BLaER1 treated with 17β-estradiol and CSF1 and Interleukin-3, amounts not matched to agents 10 nM and 100 nM (cell line): Measurements from ENCODE around the gene PHIP.

Experiments
- H3K27ac ChIP-seq, 11 experiments: shearing (Covaris generic); formaldehyde crosslinking; 2 replicates each; pipeline ENCODE4 v1.8.1; 2022
- H3K27me3 ChIP-seq, 11 experiments: shearing (Covaris generic); formaldehyde crosslinking; 2 replicates each; pipeline ENCODE4 v1.8.1; 2022
- H3K36me3 ChIP-seq, 11 experiments: shearing (Covaris generic); formaldehyde crosslinking; 2 replicates each; pipeline ENCODE4 v1.8.1; 2022
- H3K4me1 ChIP-seq, 10 experiments: shearing (Covaris generic); formaldehyde crosslinking; 2 replicates each; pipeline ENCODE4 v1.8.1; 2022
- H3K4me2 ChIP-seq, 11 experiments: shearing (Covaris generic); formaldehyde crosslinking; 2 replicates each; pipeline ENCODE4 v1.8.1; 2022
- H3K4me3 ChIP-seq, 10 experiments: shearing (Covaris generic); formaldehyde crosslinking; 2 replicates each; pipeline ENCODE4 v1.8.1; 2022
- H3K9ac ChIP-seq, 11 experiments: shearing (Covaris generic); formaldehyde crosslinking; 2 replicates each; pipeline ENCODE4 v1.8.1; 2022
- H3K9me3 ChIP-seq, 11 experiments: shearing (Covaris generic); formaldehyde crosslinking; replicated peaks in 1 of 11; 2 replicates each; pipeline ENCODE4 v1.8.1; 2022
- H4K20me1 ChIP-seq, 11 experiments: shearing (Covaris generic); formaldehyde crosslinking; 2 replicates each; pipeline ENCODE4 v1.8.1; 2022
- Cebpa-rat ChIP-seq, 11 experiments: shearing (Covaris generic); IDR thresholded peaks; 2 replicates each; pipeline ENCODE4 v1.8.1; 2022

The PHIP gene

DNA sequence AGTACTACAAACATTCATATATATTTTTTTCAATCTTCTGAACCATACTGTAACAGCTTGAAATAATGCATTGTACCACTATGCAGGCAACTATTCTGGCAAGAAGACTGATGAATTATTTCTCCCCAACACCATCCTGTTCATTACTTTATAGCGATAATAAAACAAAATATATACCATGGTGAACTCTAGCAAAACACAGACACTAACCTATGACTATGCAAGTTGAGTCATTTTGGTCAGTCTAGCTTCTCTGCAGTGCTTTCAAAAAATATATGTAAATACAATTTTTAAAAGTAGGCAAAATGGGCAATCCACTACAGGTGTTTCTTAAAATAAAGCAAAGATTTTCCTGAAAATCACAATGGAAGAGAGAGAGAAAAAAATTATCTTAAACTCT, 20.3 kb downstream of the PHIP start:
- no peak overlapping the region for H3K27ac ChIP-seq
- no peak overlapping the region for H3K9ac ChIP-seq
- no peak overlapping the region for H3K4me2 ChIP-seq
- H3K36me3 ChIP-seq: peaks cover 37 to 75% (median 47%) of the 10 kb centered on the region in 11 experiments; a peak in 20 of 22 replicates
- H3K4me1 ChIP-seq: no peaks in the 10 kb centered on the region
- H3K9me3 ChIP-seq: no peaks in the 10 kb centered on the region; a peak in 1 of 22 replicates
- H3K4me3 ChIP-seq: no peak overlapping the region
- H4K20me1 ChIP-seq: peaks cover 0 to 4% (median 0%) of the 10 kb centered on the region in 11 experiments; a peak in 2 of 22 replicates
- TF ChIP-seq Cebpa-rat (IDR thresholded peaks at IDR 0.05): no peak
- H3K27me3 ChIP-seq: no peaks in the 10 kb centered on the region

DNA sequence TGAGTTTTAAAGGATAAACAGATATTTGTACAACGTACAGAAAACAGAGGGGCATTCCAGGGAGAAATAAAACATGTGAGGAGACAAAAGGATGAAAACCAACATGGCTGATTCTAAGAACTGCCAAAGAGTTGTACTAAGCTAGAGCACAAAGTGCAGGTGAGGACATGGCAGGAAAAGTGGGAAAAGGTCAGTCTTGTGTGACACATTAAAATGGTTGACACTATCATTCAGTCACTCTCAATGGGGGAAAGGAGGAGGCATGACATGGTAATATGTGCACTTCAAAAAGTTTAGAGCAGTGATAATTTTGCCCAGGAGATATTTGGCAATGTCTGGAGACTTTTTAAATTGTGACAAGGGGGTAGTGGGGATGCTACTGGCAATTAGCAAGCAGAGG, 21.8 kb downstream of the PHIP start:
- Histone ChIP-seq H3K4me1 (no peaks in the 10 kb centered on the region), H3K4me2 (no peak overlapping the region), H3K27ac (no peak overlapping the region), H3K4me3 (no peak overlapping the region), H3K36me3 (peaks cover 44 to 74% (median 55%) of the 10 kb centered on the region in 11 experiments), H4K20me1 (no peaks in the 10 kb centered on the region; a peak in 2 of 22 replicates), H3K9ac (no peak overlapping the region), H3K9me3 (no peaks in the 10 kb centered on the region; a peak in 1 of 22 replicates), H3K27me3 (no peaks in the 10 kb centered on the region)
- TF ChIP-seq Cebpa-rat (IDR thresholded peaks at IDR 0.05): no peak

DNA sequence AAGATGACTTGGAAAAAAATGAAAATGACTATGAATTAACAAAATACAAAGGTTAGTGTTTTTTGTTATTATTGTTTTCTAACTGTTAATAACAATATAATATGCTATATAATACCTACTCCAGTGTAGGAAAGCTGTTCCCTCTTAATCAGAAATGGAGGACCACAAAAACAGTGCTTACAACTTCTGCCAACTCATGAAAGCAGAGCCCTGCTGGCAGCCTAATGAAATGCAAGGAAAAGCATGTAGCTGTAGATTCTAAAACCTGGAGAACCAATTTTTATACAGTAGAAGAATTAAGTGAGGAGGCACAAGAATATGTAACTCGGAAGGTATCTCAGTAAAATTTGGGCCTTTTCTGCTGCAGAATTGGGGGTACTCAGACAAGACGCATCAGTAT, 29.4 kb downstream of the PHIP start:
- TF ChIP-seq Cebpa-rat (IDR thresholded peaks at IDR 0.05): no peak
- H3K9ac ChIP-seq: no peak overlapping the region
- H3K27ac ChIP-seq: no peak overlapping the region
- no peaks in the 10 kb centered on the region for H3K4me1 ChIP-seq
- no peaks in the 10 kb centered on the region for H3K27me3 ChIP-seq
- H3K4me2 ChIP-seq: no peak overlapping the region
- no peak overlapping the region for H3K4me3 ChIP-seq
- H4K20me1 ChIP-seq: peaks cover 0 to 3% (median 0%) of the 10 kb centered on the region in 11 experiments; a peak in 1 of 22 replicates
- H3K36me3 ChIP-seq: peaks cover 10 to 34% (median 18%) of the 10 kb centered on the region in 11 experiments; a peak in 18 of 22 replicates
- H3K9me3 ChIP-seq: no peaks in the 10 kb centered on the region; a peak in 1 of 22 replicates

DNA sequence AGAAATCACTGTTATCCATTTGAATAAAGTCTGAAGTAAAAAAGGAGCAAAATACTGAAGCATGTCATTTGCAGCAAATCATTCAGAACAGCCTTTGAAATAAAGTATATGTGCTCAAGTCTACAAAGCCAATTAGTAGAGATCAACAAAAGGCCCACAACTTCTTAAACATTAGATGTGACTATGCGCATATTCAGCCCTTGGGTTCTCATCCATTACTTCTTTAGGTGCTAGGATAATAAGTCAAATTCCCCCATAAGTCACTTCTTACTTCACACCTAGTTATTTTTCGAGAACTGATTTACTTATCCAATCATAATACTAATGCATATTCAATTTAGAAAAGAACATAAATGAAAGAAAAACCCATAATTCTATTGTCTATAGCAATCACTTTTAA, 31.0 kb downstream of the PHIP start:
- Histone ChIP-seq H3K27me3 (no peaks in the 10 kb centered on the region), H3K27ac (no peak overlapping the region), H3K4me1 (no peaks in the 10 kb centered on the region), H3K9me3 (no peaks in the 10 kb centered on the region), H3K4me2 (no peak overlapping the region), H3K9ac (no peak overlapping the region), H3K4me3 (no peak overlapping the region), H3K36me3 (peaks cover 2 to 24% (median 6%) of the 10 kb centered on the region in 11 experiments; a peak in 15 of 22 replicates), H4K20me1 (peaks cover 0 to 3% (median 0%) of the 10 kb centered on the region in 11 experiments; a peak in 1 of 22 replicates)
- TF ChIP-seq Cebpa-rat (IDR thresholded peaks at IDR 0.05): no peak

DNA sequence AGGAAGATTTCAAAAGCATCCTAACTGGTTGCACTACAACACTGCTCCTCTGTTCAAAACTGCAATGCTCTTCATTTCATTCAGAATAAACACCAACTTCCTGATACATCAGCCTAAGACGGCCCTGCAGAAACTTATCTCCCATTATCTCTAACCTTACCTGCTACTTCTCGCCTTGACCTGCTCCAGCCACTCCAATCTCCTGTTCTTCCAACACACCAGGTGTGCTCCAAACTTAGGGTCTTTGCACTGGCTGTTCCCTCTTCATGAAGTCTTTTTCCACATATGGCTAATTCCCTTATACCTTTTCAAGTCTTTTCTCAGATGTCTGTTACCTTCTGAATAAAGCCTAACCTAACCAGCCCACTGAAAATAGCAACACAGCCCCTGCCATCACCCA, 32.1 kb downstream of the PHIP start:
- Histone ChIP-seq H3K4me2 (no peak overlapping the region), H3K9me3 (no peaks in the 10 kb centered on the region), H3K27me3 (no peaks in the 10 kb centered on the region), H3K4me3 (no peak overlapping the region), H4K20me1 (peaks cover 0 to 3% (median 0%) of the 10 kb centered on the region in 11 experiments; a peak in 1 of 22 replicates), H3K36me3 (peaks cover 0 to 29% (median 6%) of the 10 kb centered on the region in 11 experiments; a peak in 12 of 22 replicates), H3K4me1 (no peaks in the 10 kb centered on the region), H3K27ac (no peak overlapping the region), H3K9ac (no peak overlapping the region)
- no peak for TF ChIP-seq Cebpa-rat (IDR thresholded peaks at IDR 0.05)

DNA sequence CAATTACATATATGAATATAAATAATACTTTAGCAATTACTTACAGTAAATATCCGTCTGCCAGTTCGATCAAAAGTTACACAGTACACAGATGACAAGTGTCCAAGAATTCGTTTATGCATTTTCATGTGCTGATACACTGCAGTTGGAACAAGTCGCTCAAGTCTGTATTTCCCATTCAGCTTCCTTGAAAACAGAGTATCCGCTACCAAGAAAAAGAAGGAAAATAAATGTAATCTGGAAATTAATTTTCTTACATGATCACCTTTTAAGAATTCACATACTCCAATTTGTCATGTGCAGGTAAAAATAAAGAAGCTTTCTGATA, 35.3 kb downstream of the PHIP start:
- Histone ChIP-seq H3K27ac (no peak overlapping the region), H3K27me3 (no peaks in the 10 kb centered on the region), H3K36me3 (peaks cover 9 to 58% (median 22%) of the 10 kb centered on the region in 11 experiments; a peak in 17 of 22 replicates), H3K9ac (no peak overlapping the region), H3K4me1 (no peaks in the 10 kb centered on the region), H3K9me3 (no peaks in the 10 kb centered on the region), H3K4me3 (no peak overlapping the region), H3K4me2 (no peak overlapping the region), H4K20me1 (peaks cover 0 to 10% (median 0%) of the 10 kb centered on the region in 11 experiments; a peak in 2 of 22 replicates)
- TF ChIP-seq Cebpa-rat (IDR thresholded peaks at IDR 0.05): no peak

DNA sequence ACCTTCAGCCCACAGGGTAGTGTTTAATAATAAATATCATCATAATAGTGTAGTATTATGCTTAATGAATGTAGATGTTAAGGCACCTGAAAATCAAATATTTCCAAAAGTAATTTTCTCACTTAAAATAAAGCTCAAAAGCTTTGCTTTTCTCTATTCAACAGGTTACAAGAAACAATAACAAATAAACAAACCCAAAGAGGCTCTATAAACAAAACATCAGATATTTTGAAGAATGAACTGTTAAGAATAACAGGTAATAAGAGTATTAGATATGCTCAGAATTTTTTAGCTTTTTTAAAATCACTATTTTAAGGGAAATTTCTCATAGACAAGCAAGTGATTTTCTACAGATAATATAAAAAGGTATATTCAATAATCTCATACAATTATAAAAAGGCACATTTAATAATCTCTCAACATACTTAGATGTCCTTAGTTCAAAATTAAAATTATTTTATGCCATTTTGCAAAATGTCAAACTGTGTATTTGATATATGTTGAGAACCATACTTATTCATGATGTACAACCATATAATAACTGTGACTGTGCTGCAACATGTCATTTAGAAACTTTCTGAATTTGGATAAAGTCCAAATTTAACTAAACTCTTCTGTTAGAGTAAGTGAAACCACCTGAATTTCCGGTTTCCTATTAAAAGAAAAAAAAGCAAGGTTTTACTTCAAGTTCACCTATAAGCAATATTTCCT, 35.8 kb downstream of the PHIP start:
- no peaks in the 10 kb centered on the region for H3K27me3 ChIP-seq
- peaks cover 12 to 64% (median 27%) of the 10 kb centered on the region in 11 experiments; a peak in 17 of 22 replicates for H3K36me3 ChIP-seq
- no peaks in the 10 kb centered on the region for H3K9me3 ChIP-seq
- H3K4me1 ChIP-seq: no peaks in the 10 kb centered on the region
- TF ChIP-seq Cebpa-rat (IDR thresholded peaks at IDR 0.05): no peak
- no peak overlapping the region for H3K27ac ChIP-seq
- H3K4me3 ChIP-seq: no peak overlapping the region
- H3K9ac ChIP-seq: no peak overlapping the region
- H4K20me1 ChIP-seq: peaks cover 0 to 10% (median 0%) of the 10 kb centered on the region in 11 experiments; a peak in 2 of 22 replicates
- H3K4me2 ChIP-seq: no peak overlapping the region

DNA sequence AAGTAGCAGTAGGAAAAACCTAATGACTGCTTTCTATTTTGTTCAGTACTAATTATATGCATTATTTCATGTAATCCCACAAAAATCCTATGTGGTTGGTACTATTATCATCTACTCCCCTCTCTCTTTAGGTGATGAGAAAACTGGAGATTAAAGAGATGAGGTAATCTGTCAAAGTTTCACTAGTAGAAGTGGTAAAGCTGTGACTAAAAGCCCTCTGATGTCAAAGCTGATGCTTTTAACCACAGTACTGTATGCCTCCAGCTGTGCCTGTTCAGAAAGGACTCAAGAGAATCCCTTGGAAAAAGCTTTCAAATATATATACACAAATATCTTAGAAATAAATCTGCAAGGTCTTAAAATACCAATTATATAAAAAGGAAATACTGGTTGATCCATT, 38.0 kb downstream of the PHIP start:
- TF ChIP-seq Cebpa-rat (IDR thresholded peaks at IDR 0.05): no peak
- Histone ChIP-seq H3K4me3 (no peak overlapping the region), H3K36me3 (peaks cover 9 to 76% (median 29%) of the 10 kb centered on the region in 11 experiments; a peak in 17 of 22 replicates), H3K27ac (no peak overlapping the region), H3K4me1 (no peaks in the 10 kb centered on the region), H3K27me3 (no peaks in the 10 kb centered on the region), H4K20me1 (peaks cover 0 to 8% (median 0%) of the 10 kb centered on the region in 11 experiments; a peak in 2 of 22 replicates), H3K9ac (no peak overlapping the region), H3K9me3 (no peaks in the 10 kb centered on the region), H3K4me2 (no peak overlapping the region)

DNA sequence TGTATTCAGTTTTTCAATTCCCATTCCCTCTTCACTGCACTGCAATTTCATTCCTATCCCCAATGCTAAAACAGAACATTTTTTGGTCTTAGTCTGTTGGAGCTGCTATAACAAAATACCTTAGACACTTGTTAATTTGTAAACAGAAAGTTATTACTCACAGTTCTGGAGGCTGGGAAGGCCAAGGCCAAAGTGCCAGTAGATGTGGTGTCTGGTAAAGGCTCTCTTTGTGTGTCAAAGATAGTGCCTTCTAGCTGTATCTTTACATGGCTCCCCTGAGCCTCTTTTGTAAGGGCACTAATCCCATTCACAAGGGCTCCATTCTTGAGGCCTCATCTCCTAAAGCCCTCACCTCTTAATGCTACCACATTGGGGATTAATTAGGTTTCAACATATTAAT, 40.0 kb downstream of the PHIP start:
- H3K36me3 ChIP-seq: peaks cover 9 to 95% (median 36%) of the 10 kb centered on the region in 11 experiments; a peak in 18 of 22 replicates
- H3K4me3 ChIP-seq: no peak overlapping the region
- H3K27ac ChIP-seq: no peak overlapping the region
- peaks cover 0 to 11% (median 0%) of the 10 kb centered on the region in 11 experiments; a peak in 2 of 22 replicates for H4K20me1 ChIP-seq
- H3K4me2 ChIP-seq: no peak overlapping the region
- H3K27me3 ChIP-seq: no peaks in the 10 kb centered on the region
- no peak overlapping the region for H3K9ac ChIP-seq
- no peak for TF ChIP-seq Cebpa-rat (IDR thresholded peaks at IDR 0.05)
- H3K4me1 ChIP-seq: no peaks in the 10 kb centered on the region
- H3K9me3 ChIP-seq: no peaks in the 10 kb centered on the region
